HepG2 (cell line): ENCODE measurements around the gene ZFYVE26. TPM values are rescaled to one million over a fixed set of nuclear protein-coding genes. Genes with fewer than 3 reads are reported as not detected.

ENCODE experiments used
- ARNT2 ChIP-seq: sonication (generic); formaldehyde crosslinking; IDR thresholded peaks from 2 replicates; pipeline ENCODE4 v1.8.0; 2022; ENCODE audit warnings: mild to moderate bottlenecking, low read depth, missing genetic modification reagents, moderate library complexity
- HINFP ChIP-seq: sonication (generic); formaldehyde crosslinking; IDR thresholded peaks from 2 replicates; pipeline ENCODE4 v1.4.0; 2020; ENCODE audit warnings: low read depth, mild to moderate bottlenecking, missing genetic modification reagents
- KAT8 ChIP-seq: IDR thresholded peaks from 2 replicates; pipeline ENCODE4 v1.6.1; 2016; ENCODE audit warnings: missing genetic modification reagents, missing compliant biosample characterization
- KLF9 ChIP-seq: IDR thresholded peaks from 2 replicates; pipeline ENCODE4 v1.6.1; 2016; ENCODE audit warnings: low read depth
- POGZ ChIP-seq: sonication (generic); formaldehyde crosslinking; IDR thresholded peaks from 2 replicates; pipeline ENCODE4 v1.4.0; 2020; ENCODE audit warnings: mild to moderate bottlenecking, missing genetic modification reagents
- RERE ChIP-seq: IDR thresholded peaks from 2 replicates; pipeline ENCODE4 v1.6.1; 2016; ENCODE audit warnings: low read depth, missing genetic modification reagents, missing compliant biosample characterization
- TFAP4 ChIP-seq: sonication (generic); IDR thresholded peaks from 2 replicates; pipeline ENCODE4 v1.6.1; 2016; ENCODE audit warnings: low read depth, borderline replicate concordance
- U2AF2 ChIP-seq: fragments of 200-400 bp; formaldehyde crosslinking; IDR thresholded peaks from 2 replicates; pipeline ENCODE4 v1.6.1; 2017; ENCODE audit warnings: low read depth, mild to moderate bottlenecking, low read length
- ZHX1 ChIP-seq: sonication (generic); formaldehyde crosslinking; IDR thresholded peaks from 2 replicates; pipeline ENCODE4 v1.8.1; 2022; ENCODE audit warnings: low read depth, mild to moderate bottlenecking, missing genetic modification reagents
- ZNF597 ChIP-seq: sonication (generic); formaldehyde crosslinking; IDR thresholded peaks from 2 replicates; pipeline ENCODE4 v1.5.0; 2020; ENCODE audit warnings: missing genetic modification reagents
- ZNF639 ChIP-seq: conservative IDR thresholded peaks from 2 replicates; pipeline ENCODE4 v1.6.1; 2018; ENCODE audit warnings: missing genetic modification reagents
- ZNF672 ChIP-seq: sonication (generic); formaldehyde crosslinking; IDR thresholded peaks from 2 replicates; pipeline ENCODE4 v1.8.1; 2022; ENCODE audit warnings: missing genetic modification reagents
- ZNF775 ChIP-seq: sonication (generic); formaldehyde crosslinking; IDR thresholded peaks from 2 replicates; pipeline ENCODE4 v1.4.0; 2020; ENCODE audit warnings: missing genetic modification reagents, mild to moderate bottlenecking, moderate library complexity, borderline replicate concordance
- ZSCAN25 ChIP-seq: sonication (generic); formaldehyde crosslinking; IDR thresholded peaks from 2 replicates; pipeline ENCODE4 v1.8.0; 2022; ENCODE audit warnings: mild to moderate bottlenecking, missing genetic modification reagents
- ZSCAN29 ChIP-seq: sonication (generic); formaldehyde crosslinking; conservative IDR thresholded peaks from 2 replicates; pipeline ENCODE4 v1.4.0; 2020; ENCODE audit warnings: mild to moderate bottlenecking, missing genetic modification reagents
- polyA plus RNA-seq, 8 experiments: library from polyadenylated mRNA; depleted of rRNA in 3 of 8; stranded (reverse) in 7 of 8; unstranded in 1 of 8; fragments of >200 nt; fragmentation: Illumina TruSeq in 4 of 8; extraction: Trizol in 4 of 8; gene quantifications; 2 replicates each; pipeline versions ENCODE4 v1.2.1 to v1.2.3, GENCODE V29; 2011 to 2016; ENCODE audit warnings: low read depth in 4 of 8, missing spikeins in 1 of 8, mixed read lengths in 1 of 8; ENCODE audit not compliant: insufficient read depth in 1 of 8
- total RNA-seq, 5 experiments: library from RNA; depleted of rRNA; stranded (reverse); fragments of >200 nt; fragmentation: Illumina TruSeq; extraction: Trizol; gene quantifications; 2 replicates each; pipeline ENCODE4 v1.2.3, GENCODE V29; 2016; ENCODE audit warnings: low read depth in 1 of 5

Gene ZFYVE26
- total and polyA plus RNA-seq, 2 of the 13 experiments (the other 11 are each of a cell fraction or from before 2014, with no cell fraction given) = 13.6 to 16.4 TPM

- TF ChIP-seq ZHX1 (CRISPR knock-in tag) (no peak), POGZ (CRISPR knock-in tag) (peak; percentile 43; the same call in 1 of the 2 replicates), HINFP (peak; percentile 77; the same call in 1 of the 2 replicates), ZSCAN29 (CRISPR knock-in tag) (0 out of 2 replicates have a peak, but pooled peaks have one; percentile 32), ZNF775 (CRISPR knock-in tag) (no peak), KAT8 (CRISPR knock-in tag) (no peak), ZSCAN25 (CRISPR knock-in tag) (no peak; the same call in 1 of the 2 replicates), ZNF597 (CRISPR knock-in tag) (no peak), U2AF2 (no peak), RERE (CRISPR knock-in tag) (no peak), ZNF639 (CRISPR knock-in tag) (no peak), KLF9 (CRISPR knock-in tag) (no peak), ARNT2 (peak; percentile 35; the same call in 1 of the 2 replicates), TFAP4 (peak; percentile 30; the same call in 1 of the 2 replicates), ZNF672 (CRISPR knock-in tag) (no peak)
Measured at GRCh38 chr14:67729072-67729885, 87.1 kb downstream of the ZFYVE26 start (continued).
